Retinal pigment epithelial cell (primary cell): ENCODE measurements around the gene STPG4.

Experiments used
- DNase-seq: peaks from one replicate; pipeline ENCODE4 v3.0.0-alpha.2; 2010; ENCODE audit warnings: low read depth
- H3K4me3 ChIP-seq: 2 replicates; pipeline ENCODE4 v1.5.1; 2011; ENCODE audit warnings: mild to moderate bottlenecking, low read length, control low read depth, moderate library complexity
- CTCF ChIP-seq: conservative IDR thresholded peaks from 2 replicates; pipeline ENCODE4 v1.5.1; 2011; ENCODE audit warnings: low read depth, low read length, control low read depth, inconsistent platforms

STPG4 gene

GRCh38 chr2:47075361-47076125 lies 79.6 kb downstream of the STPG4 start:
- no peak for DNase-seq
- no peak for TF ChIP-seq CTCF
- no peak overlapping the region for H3K4me3 ChIP-seq

GRCh38 chr2:47074691-47075090 lies 80.4 kb downstream of the STPG4 start:
- DNase-seq, result no peak
- TF ChIP-seq CTCF, result no peak
- no peak overlapping the region for H3K4me3 ChIP-seq

GRCh38 chr2:47073641-47074040 lies 81.5 kb downstream of the STPG4 start:
- no peak for TF ChIP-seq CTCF
- DNase-seq, result no peak
- no peak overlapping the region for H3K4me3 ChIP-seq

GRCh38 chr2:47073217-47073616 lies 81.9 kb downstream of the STPG4 start:
- no peak for DNase-seq
- no peak overlapping the region for H3K4me3 ChIP-seq
- no peak for TF ChIP-seq CTCF

- no peak for TF ChIP-seq CTCF
- DNase-seq, result no peak
- no peak overlapping the region for H3K4me3 ChIP-seq
These were observed 82.3 kb downstream of the STPG4 start for GRCh38 chr2:47072728-47073191.

- H3K4me3 ChIP-seq, result no peak overlapping the region
- no peak for DNase-seq
- TF ChIP-seq CTCF, result no peak
These were observed 83.0 kb downstream of the STPG4 start for GRCh38 chr2:47072018-47072691.
